ENCODE measurements around the gene NOL12.
"Not testable (repeated sequence)": the region's sequence is repeated elsewhere in the genome, so short reads cannot be mapped to it uniquely, and the experiment has no call there.

NOL12 gene

DNA sequence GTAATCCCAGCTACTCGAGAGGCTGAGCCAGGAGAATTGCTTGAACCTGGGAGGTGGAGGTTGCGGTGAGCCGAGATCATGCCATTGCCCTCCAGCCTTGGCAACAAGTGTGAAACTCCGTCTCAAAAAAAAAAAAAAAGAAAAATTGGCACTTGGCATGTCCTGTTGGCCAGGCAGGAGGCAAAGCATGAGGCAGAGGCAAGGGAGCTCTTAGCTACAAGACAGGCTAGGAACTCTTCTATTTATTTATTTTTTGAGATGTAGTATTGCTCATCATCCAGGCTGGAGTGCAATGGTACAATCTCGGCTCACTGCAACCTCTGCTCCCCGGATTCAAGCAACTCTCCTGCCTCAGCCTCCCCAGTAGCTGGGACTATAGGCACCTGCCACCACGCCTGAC is 8.0 kb downstream of the NOL12 start:
- not testable (repeated sequence) for H3K9ac ChIP-seq (ENCODE audit: low read length); H3K27me3 ChIP-seq (ENCODE audit: control insufficient read depth, insufficient read depth, low read length); H3K9me3 ChIP-seq (ENCODE audit: control insufficient read depth, low read length); H3K36me3 ChIP-seq (ENCODE audit: control insufficient read depth, insufficient read depth, low read length); H3K4me3 ChIP-seq (ENCODE audit: low read length)
- peaks cover 25% of the 10 kb centered on the region for H3K4me1 ChIP-seq (ENCODE audit: control insufficient read depth, insufficient read depth, low read length)

DNA sequence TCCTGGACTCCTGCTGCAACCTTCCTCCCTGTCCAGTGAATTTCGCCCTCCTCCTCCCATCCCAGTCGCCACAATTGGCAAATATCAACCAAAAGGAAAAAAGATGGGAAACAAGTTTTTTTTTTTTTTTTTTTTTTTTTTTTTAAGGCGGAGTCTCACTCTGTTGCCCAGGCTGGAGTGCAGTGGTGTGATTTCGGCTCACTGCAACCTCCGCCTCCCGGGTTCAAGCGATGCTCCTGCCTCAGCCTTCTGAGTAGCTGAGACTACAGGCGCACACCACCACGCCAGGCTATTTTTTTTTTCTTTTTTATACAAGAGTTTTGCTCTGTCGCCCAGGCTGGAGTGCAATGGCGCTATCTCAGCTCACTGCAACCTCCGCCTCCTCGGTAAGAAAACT is 10.1 kb downstream of the NOL12 start:
- not testable (repeated sequence) for H3K4me3 ChIP-seq (ENCODE audit: low read length); H3K27me3 ChIP-seq (ENCODE audit: control insufficient read depth, insufficient read depth, low read length); H3K36me3 ChIP-seq (ENCODE audit: control insufficient read depth, insufficient read depth, low read length); H3K9me3 ChIP-seq (ENCODE audit: control insufficient read depth, low read length); H3K9ac ChIP-seq (ENCODE audit: low read length)
- H3K4me1 ChIP-seq (ENCODE audit: control insufficient read depth, insufficient read depth, low read length), result peaks cover 25% of the 10 kb centered on the region

DNA sequence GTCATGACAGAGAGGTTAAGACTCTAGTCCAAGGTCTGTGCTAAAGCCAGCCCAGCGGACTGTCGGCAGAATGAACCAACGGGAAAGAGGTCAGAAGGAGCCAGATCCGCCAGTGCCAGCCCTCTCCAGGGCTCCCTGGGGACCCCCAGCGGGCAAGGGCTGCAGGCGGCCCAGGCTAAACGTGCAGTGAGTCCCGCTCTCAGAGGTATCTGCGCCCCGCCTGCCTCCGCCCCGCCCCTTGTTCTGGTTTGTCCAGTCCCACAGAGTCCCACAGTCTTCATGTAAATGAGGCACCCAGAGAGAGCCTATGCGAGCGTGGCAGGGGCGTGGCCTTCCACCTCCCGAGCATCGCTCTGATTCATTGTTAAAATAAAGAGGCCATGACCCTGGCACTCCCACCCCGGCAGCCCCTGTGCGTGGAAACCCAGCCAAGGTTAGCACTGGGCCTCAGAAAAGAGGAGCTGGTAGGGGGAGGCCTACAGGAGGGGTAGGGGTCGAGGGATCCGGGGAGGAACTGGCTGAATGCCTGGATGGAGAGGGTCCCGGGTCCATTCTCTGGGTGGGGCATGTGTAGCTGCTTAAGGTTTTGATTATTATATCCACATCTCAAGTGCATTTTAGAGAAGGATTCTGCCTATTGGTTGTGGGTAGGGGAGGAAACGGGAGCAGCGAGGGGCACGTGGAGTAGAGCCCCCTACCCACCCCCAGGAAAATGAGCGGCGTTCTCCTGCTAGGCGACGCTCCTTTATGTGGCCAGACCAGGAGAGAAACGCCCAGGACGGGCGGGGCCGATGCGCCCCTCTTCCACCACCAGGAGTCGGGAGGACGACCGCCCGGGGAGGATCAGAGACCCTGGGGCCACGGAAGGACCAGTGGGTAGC is 10.8 kb downstream of the NOL12 start, which contains the start of gene TRIOBP:
Gene TRIOBP (plus strand): TSS at position 392 of the 881 bp plus-strand sequence. CDS start 4,318 bp downstream, outside the sequence.
- H3K4me3 ChIP-seq (ENCODE audit: low read length), result no peak within 1 kb of the TSS
- no peaks in the 10 kb centered on the region for H3K27me3 ChIP-seq (ENCODE audit: control insufficient read depth, insufficient read depth, low read length)
- no peak within 1 kb of the TSS for H3K9ac ChIP-seq (ENCODE audit: low read length)
- peaks cover 30% of the 10 kb centered on the region for H3K4me1 ChIP-seq (ENCODE audit: control insufficient read depth, insufficient read depth, low read length)
- no peaks in the 10 kb centered on the region for H3K36me3 ChIP-seq (ENCODE audit: control insufficient read depth, insufficient read depth, low read length)
- no peaks in the 10 kb centered on the region for H3K9me3 ChIP-seq (ENCODE audit: control insufficient read depth, low read length)

DNA sequence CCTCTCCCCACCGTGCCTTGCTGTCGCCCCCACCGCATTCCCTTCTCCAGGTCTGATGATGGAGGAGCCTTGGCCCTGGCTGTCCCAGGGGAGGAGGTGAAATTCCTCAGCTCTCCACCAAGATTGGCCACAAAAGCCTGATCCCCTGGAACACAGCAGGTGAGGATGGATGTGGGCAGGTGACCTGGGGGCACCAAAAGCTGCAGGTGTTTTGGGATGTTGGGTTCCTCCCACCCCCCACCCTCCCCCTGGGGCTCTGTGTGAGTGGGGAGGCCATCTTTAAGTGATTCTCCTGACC is 11.3 kb downstream of the NOL12 start:
- Histone ChIP-seq H3K9ac (ENCODE audit: low read length) (no peak overlapping the region), H3K36me3 (ENCODE audit: control insufficient read depth, insufficient read depth, low read length) (no peaks in the 10 kb centered on the region), H3K27me3 (ENCODE audit: control insufficient read depth, insufficient read depth, low read length) (no peaks in the 10 kb centered on the region), H3K4me3 (ENCODE audit: low read length) (no peak overlapping the region), H3K9me3 (ENCODE audit: control insufficient read depth, low read length) (no peaks in the 10 kb centered on the region), H3K4me1 (ENCODE audit: control insufficient read depth, insufficient read depth, low read length) (peaks cover 30% of the 10 kb centered on the region)

- H3K4me1 ChIP-seq (ENCODE audit: control insufficient read depth, insufficient read depth, low read length), result peaks cover 23% of the 10 kb centered on the region
- H3K9ac ChIP-seq (ENCODE audit: low read length), result no peak overlapping the region
- H3K4me3 ChIP-seq (ENCODE audit: low read length), result no peak overlapping the region
- no peaks in the 10 kb centered on the region for H3K9me3 ChIP-seq (ENCODE audit: control insufficient read depth, low read length)
- no peaks in the 10 kb centered on the region for H3K27me3 ChIP-seq (ENCODE audit: control insufficient read depth, insufficient read depth, low read length)
- no peaks in the 10 kb centered on the region for H3K36me3 ChIP-seq (ENCODE audit: control insufficient read depth, insufficient read depth, low read length)
These were observed 15.1 kb downstream of the NOL12 start for GRCh38 chr22:37701141-37701786.

DNA sequence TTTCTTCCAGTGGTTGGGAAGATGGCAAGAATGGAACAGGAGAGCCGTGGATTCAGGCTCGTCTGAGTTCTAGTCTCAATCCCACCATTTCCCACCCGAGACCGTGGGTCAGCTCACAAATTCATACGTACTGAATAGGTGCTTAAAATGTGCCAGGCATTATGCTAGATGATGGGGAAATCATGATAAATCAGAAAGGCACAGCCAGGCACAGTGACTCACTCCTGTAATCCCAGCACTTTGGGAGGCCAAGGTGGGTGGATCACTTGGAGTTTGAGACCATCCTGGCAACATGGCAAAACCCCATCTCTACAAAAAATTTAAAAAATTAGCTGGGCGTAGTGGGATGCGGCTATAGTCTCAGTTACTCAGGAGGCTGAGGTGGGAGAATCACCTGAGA is 17.8 kb downstream of the NOL12 start:
- H3K9me3 ChIP-seq (ENCODE audit: control insufficient read depth, low read length), result no peaks in the 10 kb centered on the region
- H3K36me3 ChIP-seq (ENCODE audit: control insufficient read depth, insufficient read depth, low read length), result no peaks in the 10 kb centered on the region
- H3K27me3 ChIP-seq (ENCODE audit: control insufficient read depth, insufficient read depth, low read length), result no peaks in the 10 kb centered on the region
- no peak overlapping the region for H3K4me3 ChIP-seq (ENCODE audit: low read length)
- no peak overlapping the region for H3K9ac ChIP-seq (ENCODE audit: low read length)
- H3K4me1 ChIP-seq (ENCODE audit: control insufficient read depth, insufficient read depth, low read length), result peaks cover 10% of the 10 kb centered on the region

GRCh38 chr22:37704645-37705044 is 18.5 kb downstream of the NOL12 start:
- Histone ChIP-seq H3K27me3 (ENCODE audit: control insufficient read depth, insufficient read depth, low read length) (no peaks in the 10 kb centered on the region), H3K36me3 (ENCODE audit: control insufficient read depth, insufficient read depth, low read length) (no peaks in the 10 kb centered on the region), H3K4me3 (ENCODE audit: low read length) (no peak overlapping the region)

DNA sequence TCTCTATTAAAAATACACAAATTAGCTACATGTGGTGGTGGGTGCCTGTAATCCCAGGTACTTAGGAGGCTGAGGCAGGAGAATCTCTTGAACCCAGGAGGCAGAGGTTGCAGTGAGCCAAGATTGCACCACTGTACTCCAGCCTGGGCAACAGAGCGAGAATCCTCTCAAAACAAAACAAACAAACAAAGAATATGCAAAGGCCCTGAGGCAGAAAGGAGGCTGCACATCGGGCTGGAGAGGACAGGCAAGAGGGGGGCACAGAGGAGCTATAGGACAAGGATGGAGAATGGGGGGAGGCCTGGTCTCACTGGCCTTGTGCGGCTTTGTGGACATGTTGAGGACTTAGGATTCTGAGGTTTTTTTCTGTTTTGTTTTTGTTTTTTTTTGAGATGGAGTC is 19.1 kb downstream of the NOL12 start:
- no peak overlapping the region for H3K9ac ChIP-seq (ENCODE audit: low read length)
- no peaks in the 10 kb centered on the region for H3K36me3 ChIP-seq (ENCODE audit: control insufficient read depth, insufficient read depth, low read length)
- H3K4me1 ChIP-seq (ENCODE audit: control insufficient read depth, insufficient read depth, low read length), result peaks cover 10% of the 10 kb centered on the region
- H3K27me3 ChIP-seq (ENCODE audit: control insufficient read depth, insufficient read depth, low read length), result no peaks in the 10 kb centered on the region
- no peak overlapping the region for H3K4me3 ChIP-seq (ENCODE audit: low read length)
- no peaks in the 10 kb centered on the region for H3K9me3 ChIP-seq (ENCODE audit: control insufficient read depth, low read length)

More at GRCh38 chr22:37704645-37705044, 18.5 kb downstream of the NOL12 start:
- no peaks in the 10 kb centered on the region for H3K9me3 ChIP-seq (ENCODE audit: control insufficient read depth, low read length)
- H3K4me1 ChIP-seq (ENCODE audit: control insufficient read depth, insufficient read depth, low read length), result peaks cover 10% of the 10 kb centered on the region
- H3K9ac ChIP-seq (ENCODE audit: low read length), result no peak overlapping the region

DNA sequence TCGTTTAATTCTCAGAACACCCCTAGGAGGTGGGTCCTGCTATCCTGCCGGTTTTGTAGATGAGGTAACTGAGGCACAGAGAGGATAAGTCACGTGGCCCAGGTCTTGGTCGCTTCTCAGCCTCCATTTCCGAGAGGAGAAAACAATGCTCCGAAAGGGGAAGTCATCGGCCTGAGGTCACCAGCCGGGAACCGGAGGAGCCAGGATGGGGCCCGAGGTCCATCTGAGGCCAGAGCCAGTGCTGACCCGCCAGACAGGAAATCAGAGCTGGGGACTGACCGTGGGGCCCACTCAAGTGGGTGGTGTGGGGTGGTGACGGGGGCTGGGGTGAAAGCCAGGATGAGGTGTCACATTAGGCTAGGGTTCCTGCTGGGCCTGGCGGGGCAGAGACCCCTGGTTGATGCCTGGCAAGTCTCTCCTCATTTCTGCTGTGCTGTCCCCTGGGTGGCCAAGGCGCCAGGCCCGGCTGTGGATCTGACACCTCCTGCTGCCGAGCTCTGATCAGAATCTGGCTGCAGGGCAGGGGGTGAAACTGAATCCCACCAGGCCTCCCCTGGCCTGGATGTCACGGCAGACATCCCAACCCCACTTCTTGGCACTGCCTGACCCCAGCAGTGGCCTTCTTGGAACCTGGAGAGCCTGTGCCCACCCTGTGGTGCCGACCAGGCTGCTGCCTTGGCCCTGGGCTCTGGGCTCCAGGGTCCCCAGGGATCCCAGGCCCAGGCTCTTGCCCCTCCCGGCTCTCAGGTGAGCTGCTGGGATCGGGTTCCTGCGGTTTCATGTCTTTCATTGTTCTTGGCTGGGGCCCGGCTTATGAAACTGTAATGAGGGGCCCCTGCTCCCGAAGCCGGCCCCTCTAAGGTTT is 22.7 kb downstream of the NOL12 start:
- H3K36me3 ChIP-seq (ENCODE audit: control insufficient read depth, insufficient read depth, low read length), result no peaks in the 10 kb centered on the region
- no peaks in the 10 kb centered on the region for H3K27me3 ChIP-seq (ENCODE audit: control insufficient read depth, insufficient read depth, low read length)
- H3K4me3 ChIP-seq (ENCODE audit: low read length), result no peak overlapping the region
- H3K9me3 ChIP-seq (ENCODE audit: control insufficient read depth, low read length), result no peaks in the 10 kb centered on the region
- H3K4me1 ChIP-seq (ENCODE audit: control insufficient read depth, insufficient read depth, low read length), result peaks cover 8% of the 10 kb centered on the region
- no peak overlapping the region for H3K9ac ChIP-seq (ENCODE audit: low read length)

- H3K4me3 ChIP-seq (ENCODE audit: low read length), result no peak overlapping the region
- peaks cover 8% of the 10 kb centered on the region for H3K4me1 ChIP-seq (ENCODE audit: control insufficient read depth, insufficient read depth, low read length)
- H3K9me3 ChIP-seq (ENCODE audit: control insufficient read depth, low read length), result no peaks in the 10 kb centered on the region
- H3K27me3 ChIP-seq (ENCODE audit: control insufficient read depth, insufficient read depth, low read length), result no peaks in the 10 kb centered on the region
- no peaks in the 10 kb centered on the region for H3K36me3 ChIP-seq (ENCODE audit: control insufficient read depth, insufficient read depth, low read length)
- no peak overlapping the region for H3K9ac ChIP-seq (ENCODE audit: low read length)
These were observed 23.3 kb downstream of the NOL12 start for GRCh38 chr22:37709445-37709765.

DNA sequence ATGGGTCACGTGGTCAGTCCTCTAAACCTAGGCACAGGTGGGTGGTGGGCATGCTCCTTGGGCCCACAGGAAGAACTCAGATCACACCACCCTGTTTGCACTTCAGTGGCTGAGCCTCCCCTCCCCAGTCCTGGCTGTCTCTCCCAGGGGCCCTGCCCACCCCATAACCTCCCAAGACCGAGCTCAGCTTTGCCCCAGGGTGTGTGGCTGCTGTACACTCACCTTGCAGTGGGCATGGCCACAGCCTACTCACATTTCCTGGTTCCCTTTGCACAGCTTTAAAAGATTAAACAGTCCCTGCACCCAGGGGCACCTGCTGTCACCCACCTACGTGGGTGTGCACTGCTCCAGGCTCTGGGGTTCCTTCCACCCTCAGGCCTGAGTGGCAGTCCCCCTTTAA is 24.5 kb downstream of the NOL12 start:
- Histone ChIP-seq H3K36me3 (ENCODE audit: control insufficient read depth, insufficient read depth, low read length) (no peaks in the 10 kb centered on the region), H3K9me3 (ENCODE audit: control insufficient read depth, low read length) (no peaks in the 10 kb centered on the region), H3K4me3 (ENCODE audit: low read length) (no peak overlapping the region), H3K9ac (ENCODE audit: low read length) (no peak overlapping the region), H3K27me3 (ENCODE audit: control insufficient read depth, insufficient read depth, low read length) (no peaks in the 10 kb centered on the region), H3K4me1 (ENCODE audit: control insufficient read depth, insufficient read depth, low read length) (peaks cover 8% of the 10 kb centered on the region)

- H3K27me3 ChIP-seq (ENCODE audit: control insufficient read depth, insufficient read depth, low read length), result no peaks in the 10 kb centered on the region
- no peak overlapping the region for H3K4me3 ChIP-seq (ENCODE audit: low read length)
- H3K4me1 ChIP-seq (ENCODE audit: control insufficient read depth, insufficient read depth, low read length), result peaks cover 8% of the 10 kb centered on the region
- no peak overlapping the region for H3K9ac ChIP-seq (ENCODE audit: low read length)
- H3K9me3 ChIP-seq (ENCODE audit: control insufficient read depth, low read length), result no peaks in the 10 kb centered on the region
- H3K36me3 ChIP-seq (ENCODE audit: control insufficient read depth, insufficient read depth, low read length), result no peaks in the 10 kb centered on the region
These were observed 25.3 kb downstream of the NOL12 start for GRCh38 chr22:37711490-37711889.

All from mucosa of stomach (tissue), 1 donor.